Astrocyte of the hippocampus (primary cell): Measurements from ENCODE around the gene CELF2.
"Not testable (repeated sequence)": the region's sequence is repeated elsewhere in the genome, so short reads cannot be mapped to it uniquely, and the experiment has no call there.

Experiments
- DNase-seq: peaks from one replicate; pipeline ENCODE4 v3.0.0; 2011; ENCODE audit warnings: low read depth, low spot score

The CELF2 gene

DNA sequence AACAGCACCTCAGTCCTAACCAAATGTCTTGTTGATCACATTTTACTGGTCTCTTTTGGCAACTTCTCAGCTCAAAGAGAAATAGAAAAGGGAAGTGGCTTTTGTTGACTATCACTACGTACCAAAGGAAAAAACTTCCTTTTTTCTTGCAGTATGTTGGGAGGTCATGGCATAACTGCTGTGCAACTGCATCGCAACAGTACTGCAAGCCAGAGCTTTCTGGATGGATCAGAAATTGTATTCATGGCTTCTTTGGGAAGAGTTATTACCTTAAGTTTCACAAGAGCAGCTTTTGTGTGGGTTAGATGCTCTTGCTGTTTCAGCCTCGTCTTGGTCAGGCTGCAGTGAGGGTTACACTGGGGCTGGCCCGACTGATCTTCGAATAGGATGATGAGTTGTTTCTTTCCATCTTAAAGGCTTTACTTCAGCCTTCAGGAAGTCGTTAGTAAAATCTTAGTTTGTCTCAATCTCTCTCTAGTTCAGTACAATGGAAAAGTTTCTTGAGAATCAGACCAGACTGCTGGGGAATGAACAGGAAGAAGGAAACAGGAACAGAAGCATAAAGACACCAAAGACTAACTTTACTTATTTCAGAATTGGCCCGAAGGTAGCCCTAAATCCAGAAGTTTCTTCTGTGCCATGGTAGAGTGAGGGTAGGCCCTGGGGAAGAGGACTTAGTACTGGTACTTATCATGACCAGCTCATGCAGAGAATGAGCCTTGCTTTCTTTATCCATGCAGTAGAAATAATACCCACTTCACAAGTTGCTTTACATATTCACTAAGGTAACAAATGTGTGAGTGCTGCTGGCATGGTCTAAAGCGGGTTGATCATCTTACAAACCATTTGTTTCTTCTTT is 153.6 kb downstream of the CELF2 start:
- DNase-seq = no peak

- DNase-seq = no peak
Observed at GRCh38 chr10:11173042-11173441, 155.4 kb downstream of the CELF2 start.

DNA sequence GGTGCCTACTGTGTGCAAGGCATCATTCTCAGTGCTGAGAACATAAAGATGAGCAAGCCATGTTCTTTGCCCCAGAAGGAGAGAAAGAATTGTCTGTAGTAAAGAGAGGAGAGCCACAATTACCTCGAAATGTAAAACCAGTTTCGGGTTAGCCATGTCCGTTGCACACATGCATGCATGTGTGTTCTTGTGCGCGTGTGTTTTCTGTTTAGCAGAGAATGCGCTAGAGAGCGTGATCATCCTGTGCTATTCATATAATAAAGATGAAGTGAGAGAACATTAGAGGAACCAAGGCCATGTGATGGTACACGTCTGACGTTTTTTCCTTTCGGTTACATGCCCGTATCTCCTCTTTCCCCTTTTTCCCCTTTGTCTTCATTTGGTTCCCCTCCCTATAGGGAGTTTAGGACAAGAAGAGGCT is 158.2 kb downstream of the CELF2 start:
- no peak for DNase-seq

DNA sequence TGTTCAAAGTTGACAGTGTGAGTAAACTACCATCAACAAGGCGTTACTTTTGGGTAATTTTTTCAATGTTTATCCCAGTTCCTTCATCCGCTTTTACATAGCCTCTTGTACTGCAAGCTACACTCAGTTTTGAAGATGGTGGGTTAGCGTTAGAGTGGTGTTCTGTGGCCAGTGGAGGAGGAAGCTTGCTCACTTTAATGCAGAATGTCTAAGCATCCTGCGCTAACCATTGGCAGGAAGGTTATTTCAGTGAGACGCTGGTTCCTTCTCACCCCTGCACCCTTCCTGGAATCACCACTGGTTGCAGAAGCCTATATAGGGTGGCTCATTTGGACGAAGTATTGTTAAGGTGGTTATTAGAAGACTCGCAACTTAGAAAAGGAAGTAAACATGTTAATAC is 159.1 kb downstream of the CELF2 start:
- no peak for DNase-seq

GRCh38 chr10:11177381-11177780 is 159.7 kb downstream of the CELF2 start:
- no peak for DNase-seq

DNA sequence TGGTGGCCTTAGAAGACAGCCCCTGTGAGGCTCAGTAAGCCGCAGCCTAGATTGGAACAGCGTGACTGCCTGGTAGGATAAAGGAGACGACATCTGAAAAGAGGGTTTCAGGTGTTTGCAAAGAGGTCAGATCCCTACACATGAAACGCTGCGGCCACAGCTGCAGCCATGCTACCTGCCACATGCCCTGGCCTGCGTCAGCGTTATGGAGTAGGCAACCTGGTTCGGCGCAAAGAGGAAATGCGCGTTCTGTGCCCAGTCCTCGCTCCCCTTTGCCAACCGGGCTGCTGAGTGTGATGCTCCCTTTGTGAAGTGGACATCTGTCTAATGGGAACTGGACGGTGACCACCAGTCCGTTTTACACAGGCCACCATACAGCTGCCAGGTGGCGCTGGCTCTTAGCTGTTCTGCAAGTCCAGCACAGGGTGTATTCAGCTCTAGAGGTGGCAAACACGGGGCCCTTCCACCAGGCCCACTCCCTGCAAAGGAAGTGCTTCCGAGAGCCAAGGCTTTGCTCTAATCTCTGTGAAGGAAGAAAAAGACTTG is 160.3 kb downstream of the CELF2 start:
- DNase-seq = peak; percentile 7

GRCh38 chr10:11178606-11179515 is 161.2 kb downstream of the CELF2 start:
- peak; percentile 71 for DNase-seq

DNA sequence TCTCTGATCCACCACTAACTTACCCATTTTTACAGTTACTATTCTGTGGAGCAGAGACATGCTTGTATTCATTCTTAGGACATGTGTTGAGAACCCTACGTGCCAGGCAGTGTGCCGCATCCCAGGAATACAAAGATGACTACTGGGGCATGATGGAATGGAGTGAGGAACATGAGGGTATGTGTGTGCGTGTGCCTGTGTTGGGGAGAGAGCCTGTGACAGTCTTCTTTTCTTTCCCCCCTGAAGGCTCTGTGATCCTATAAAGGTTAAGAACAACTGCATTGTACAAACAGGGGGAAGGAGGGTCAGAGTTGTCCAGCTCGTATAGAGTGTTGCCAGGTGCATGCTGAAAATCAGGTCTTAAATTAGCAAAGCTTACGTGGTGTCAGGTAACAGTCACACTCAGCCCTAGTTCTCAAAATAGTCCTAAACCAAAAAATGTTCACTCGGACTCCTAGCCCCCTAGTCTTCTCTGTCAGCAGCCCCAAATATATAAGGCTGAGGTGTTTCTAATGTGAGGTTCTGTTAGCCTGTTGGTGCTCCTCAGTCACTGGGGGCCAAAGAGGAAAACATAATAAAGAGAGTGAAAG is 161.9 kb downstream of the CELF2 start:
- no peak for DNase-seq

DNA sequence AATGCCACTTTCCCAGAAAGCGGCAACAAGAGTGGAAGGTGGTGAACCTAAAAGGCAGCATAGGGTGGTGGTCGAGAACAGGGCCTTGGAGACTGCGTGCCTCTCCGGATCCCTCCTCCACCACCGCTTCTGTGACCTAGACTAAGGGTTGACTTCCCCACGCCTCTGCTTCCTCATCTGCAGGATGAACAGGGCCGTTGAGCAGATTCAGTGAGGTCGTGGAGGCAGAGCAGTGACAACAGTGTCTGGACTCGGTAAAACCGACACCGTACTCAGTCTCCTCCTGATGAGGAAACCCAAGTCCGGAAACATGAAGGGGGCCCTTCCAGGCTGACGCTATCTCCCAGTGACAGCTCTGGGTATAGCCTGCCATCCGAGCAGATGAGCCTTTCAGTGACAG is 162.6 kb downstream of the CELF2 start:
- no peak for DNase-seq

- peak; percentile 25 for DNase-seq
Observed at GRCh38 chr10:11181978-11182377, 164.3 kb downstream of the CELF2 start.

- DNase-seq = no peak
Observed at GRCh38 chr10:11183015-11183414, 165.3 kb downstream of the CELF2 start.

- no peak for DNase-seq
Observed at GRCh38 chr10:11184093-11184492, 166.4 kb downstream of the CELF2 start.

DNA sequence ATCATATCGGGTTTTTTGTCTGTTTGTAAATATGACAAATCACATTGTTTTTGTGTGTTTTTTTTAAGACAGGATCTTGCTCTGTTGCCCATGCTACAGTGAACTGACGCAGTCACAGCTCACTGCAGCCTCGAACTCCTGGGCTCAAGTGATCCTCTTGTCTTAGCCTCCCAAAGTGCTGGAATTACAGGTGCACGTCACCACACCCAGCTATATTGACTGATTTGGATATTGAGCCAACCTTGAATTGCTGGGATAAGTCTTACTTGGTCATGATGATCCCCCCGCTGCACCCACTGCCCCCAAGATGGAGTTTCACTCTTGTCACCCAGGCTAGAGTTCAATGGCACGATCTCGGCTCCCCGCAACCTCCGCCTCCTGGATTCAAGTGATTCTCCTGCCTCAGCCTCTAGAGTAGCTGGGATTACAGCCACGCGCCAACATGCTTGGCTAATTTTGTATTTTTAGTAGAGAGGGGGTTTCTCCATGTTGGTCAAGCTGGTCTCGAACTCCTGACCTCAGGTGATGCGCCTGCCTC is 167.5 kb downstream of the CELF2 start:
- not testable (repeated sequence) for DNase-seq

- DNase-seq = no peak
Observed at GRCh38 chr10:11186374-11186773, 168.7 kb downstream of the CELF2 start.

DNA sequence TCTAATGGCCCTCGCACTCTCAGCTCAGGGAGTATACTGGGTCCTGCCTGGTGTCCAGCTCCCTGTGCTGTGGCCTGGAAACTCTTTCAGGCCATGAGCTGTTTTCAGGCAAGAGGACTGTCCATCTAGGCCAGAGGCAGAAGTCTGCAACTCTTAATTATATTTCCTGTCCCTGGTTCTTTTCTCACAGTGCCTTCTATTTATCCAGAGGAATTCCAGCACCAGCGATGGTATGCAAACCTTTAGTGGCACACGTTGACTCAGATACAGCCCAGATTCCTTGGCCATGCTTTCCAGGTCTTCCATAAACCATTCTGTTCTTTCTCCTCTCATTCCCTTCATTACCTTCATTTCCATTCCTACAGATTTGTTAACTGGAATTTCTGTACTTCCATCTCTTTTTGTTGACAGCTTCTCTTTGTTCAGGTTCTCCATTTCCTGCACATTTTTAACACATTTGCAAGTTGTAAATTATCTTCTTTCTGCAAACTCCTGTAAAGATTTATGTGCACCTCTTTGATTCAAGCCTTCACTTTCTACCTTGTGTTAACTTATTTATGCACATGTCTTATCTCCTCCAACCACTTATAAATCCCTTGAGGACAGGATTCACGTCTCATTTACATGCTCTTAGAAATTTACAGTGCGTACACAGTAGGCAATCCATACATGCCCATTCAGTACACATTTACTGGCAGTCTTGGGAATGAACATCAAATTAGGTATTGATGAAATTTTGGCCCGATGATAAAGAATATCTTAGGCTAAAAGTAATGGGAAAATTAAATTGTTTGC is 172.1 kb downstream of the CELF2 start:
- DNase-seq = peak; percentile 65

DNA sequence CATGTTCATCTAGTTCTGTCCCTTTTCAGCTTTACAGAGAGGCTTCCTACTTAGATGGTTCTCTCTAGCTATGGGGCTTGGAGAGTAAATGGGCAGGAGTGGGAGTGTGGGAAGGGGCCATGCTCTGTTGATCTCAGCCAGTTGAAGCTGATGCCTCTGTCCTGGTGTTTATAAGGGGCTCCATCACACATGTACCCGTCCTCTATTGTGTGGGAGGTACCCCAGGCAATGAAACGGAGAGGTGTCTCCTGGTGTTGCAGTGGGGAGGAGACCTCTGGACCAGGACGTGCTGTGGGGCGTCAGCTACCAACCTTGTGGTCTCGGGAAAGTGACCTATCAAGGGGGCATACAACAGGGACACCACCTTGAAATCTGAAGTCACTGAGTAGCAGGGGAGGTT is 173.5 kb downstream of the CELF2 start:
- DNase-seq = no peak

DNA sequence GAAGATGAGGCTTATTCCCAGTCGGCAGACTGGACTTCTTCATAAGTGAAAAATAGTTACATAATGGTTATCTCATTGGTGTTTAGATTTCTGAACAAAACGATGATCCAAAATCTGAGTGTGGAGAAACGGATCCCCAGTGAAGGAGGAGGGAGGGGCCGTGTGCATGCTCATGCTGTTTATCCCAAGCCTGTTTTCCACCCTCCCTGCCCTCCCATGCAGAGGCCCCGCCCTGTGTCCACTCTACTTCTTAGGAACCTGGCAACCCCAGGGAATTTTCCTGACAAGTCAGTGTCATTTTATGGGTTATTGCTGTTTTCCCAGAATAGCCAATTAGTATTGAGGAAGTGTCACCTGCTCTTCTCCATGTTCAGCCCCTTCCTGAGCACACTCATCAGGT is 174.0 kb downstream of the CELF2 start:
- no peak for DNase-seq

- no peak for DNase-seq
Observed at GRCh38 chr10:11192304-11193000, 174.8 kb downstream of the CELF2 start.

GRCh38 chr10:11193001-11193551 is 175.4 kb downstream of the CELF2 start:
- no peak for DNase-seq
